Measurements from ENCODE around the gene PRR16.

GRCh38 chr5:120446901-120447300, 17.2 kb upstream of the PRR16 start:
- no peak for TF ChIP-seq CTCF (conservative IDR thresholded peaks at IDR 0.05; ENCODE audit: low read depth in 2 of 2)
- TF ChIP-seq REST (IDR thresholded peaks at IDR 0.05; ENCODE audit: unreplicated experiment): no peak
- TF ChIP-seq EZH2 (IDR thresholded peaks at IDR 0.05; ENCODE audit: low read depth, unreplicated experiment): no peak
- TF ChIP-seq NANOG (IDR thresholded peaks at IDR 0.05; ENCODE audit: borderline replicate concordance): no peak

Data from GM23338 (cell line).